ENCODE results near the gene TSNAXIP1.

- no peak for TF ChIP-seq CTCF (conservative IDR thresholded peaks at IDR 0.05; ENCODE audit: low read length)
- no peak for TF ChIP-seq EZH2phosphoT487 (IDR thresholded peaks at IDR 0.05; ENCODE audit: borderline replicate concordance)
Measured at GRCh38 chr16:67786491-67786890, 20.2 kb upstream of the TSNAXIP1 start.

Measured in Loucy (cell line).